WI38 (cell line): ENCODE measurements around the gene TTC16.

Source experiments
- H3K4me3 ChIP-seq: 2 replicates; pipeline ENCODE4 v1.5.1; 2011; ENCODE audit warnings: low read depth, mild to moderate bottlenecking, control low read depth, low read length
- CTCF ChIP-seq: IDR thresholded peaks from 2 replicates; pipeline ENCODE4 v1.5.1; 2012; ENCODE audit warnings: low read depth, mild to moderate bottlenecking, control low read depth, low read length

TTC16 gene

GRCh38 chr9:127712867-127713266, 3.0 kb upstream of the TTC16 start:
- no peak for TF ChIP-seq CTCF
- no peak overlapping the region for H3K4me3 ChIP-seq

- peak overlapping the region; percentile 86 for H3K4me3 ChIP-seq
- no peak for TF ChIP-seq CTCF
These were observed 1.7 kb upstream of the TTC16 start for GRCh38 chr9:127714020-127714750.

GRCh38 chr9:127714951-127715469, 869 bp upstream of the TTC16 start:
- H3K4me3 ChIP-seq: peak overlapping the region; percentile 86
- TF ChIP-seq CTCF: no peak

GRCh38 chr9:127716412-127716811, 533 bp downstream of the TTC16 start:
- H3K4me3 ChIP-seq: no peak overlapping the region
- TF ChIP-seq CTCF: no peak

- no peak for TF ChIP-seq CTCF
- H3K4me3 ChIP-seq: no peak overlapping the region
These were observed 1.9 kb downstream of the TTC16 start for GRCh38 chr9:127717766-127718165.

GRCh38 chr9:127720031-127720864, 4.4 kb downstream of the TTC16 start:
- H3K4me3 ChIP-seq: no peak overlapping the region
- no peak for TF ChIP-seq CTCF

- no peak for TF ChIP-seq CTCF
- no peak overlapping the region for H3K4me3 ChIP-seq
These were observed 5.0 kb downstream of the TTC16 start for GRCh38 chr9:127720865-127721227.
